Activated naive CD8-positive, alpha-beta T cell treated with anti-CD3 and anti-CD28 coated beads, Interleukin-2, amount 50 U/mL, for 24 hours (primary cell): ENCODE results near the gene LEAP2.

Experiments
- ATAC-seq: fragments of 150-1000 bp; cut with Tn5 transposase; one replicate; pipeline ENCODE4 v1.10.0; 2021
- DNase-seq: peaks from one replicate; pipeline ENCODE4 v3.0.0; 2021
- H3K27ac Mint-ChIP-seq: one replicate; pipeline ENCODE4 v1.8.0; 2021; ENCODE audit warnings: mild to moderate bottlenecking, mixed read lengths
- H3K27me3 Mint-ChIP-seq: one replicate; pipeline ENCODE4 v1.8.0; 2021; ENCODE audit warnings: mixed read lengths
- H3K36me3 Mint-ChIP-seq: one replicate; pipeline ENCODE4 v1.8.0; 2021; ENCODE audit warnings: low read depth, mixed read lengths
- H3K4me1 Mint-ChIP-seq: one replicate; pipeline ENCODE4 v1.8.0; 2021; ENCODE audit warnings: mixed read lengths
- H3K4me3 Mint-ChIP-seq: one replicate; pipeline ENCODE4 v1.8.0; 2021; ENCODE audit warnings: mild to moderate bottlenecking, moderate library complexity, mixed read lengths
- H3K9me3 Mint-ChIP-seq: one replicate; pipeline ENCODE4 v1.8.0; 2021; ENCODE audit warnings: mixed read lengths

The LEAP2 gene

DNA sequence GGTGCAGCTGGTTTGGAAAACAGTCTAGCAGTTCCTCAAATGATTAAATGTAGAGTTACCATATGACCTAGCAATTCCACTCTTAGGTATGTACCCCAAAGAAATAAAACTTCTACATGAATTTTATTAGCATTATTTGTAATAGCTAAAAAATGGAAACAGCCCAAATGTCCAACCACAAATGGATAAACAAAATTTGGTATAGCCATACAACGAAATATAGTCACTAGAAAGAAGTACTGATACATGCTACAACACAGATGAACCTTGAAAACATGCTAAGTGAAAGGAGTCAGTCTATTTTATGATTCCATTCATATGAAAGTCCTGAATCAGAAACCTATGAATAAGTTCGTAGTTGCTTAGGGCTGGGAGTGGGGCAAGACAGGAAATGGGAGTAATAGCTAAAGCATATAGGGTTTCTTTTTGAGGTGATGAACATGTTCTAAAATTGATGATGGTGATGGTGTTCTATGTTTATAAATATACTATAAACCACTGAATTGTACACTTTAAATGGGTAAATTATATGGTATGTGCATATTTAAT lies 13.5 kb upstream of the LEAP2 start:
- H3K4me1 Mint-ChIP-seq: no peaks in the 10 kb centered on the region
- H3K4me3 Mint-ChIP-seq: no peak overlapping the region
- no peaks in the 10 kb centered on the region for H3K9me3 Mint-ChIP-seq
- no peak for ATAC-seq
- H3K27me3 Mint-ChIP-seq: peaks cover 10% of the 10 kb centered on the region
- H3K36me3 Mint-ChIP-seq: no peaks in the 10 kb centered on the region
- no peak overlapping the region for H3K27ac Mint-ChIP-seq
- no peak for DNase-seq

DNA sequence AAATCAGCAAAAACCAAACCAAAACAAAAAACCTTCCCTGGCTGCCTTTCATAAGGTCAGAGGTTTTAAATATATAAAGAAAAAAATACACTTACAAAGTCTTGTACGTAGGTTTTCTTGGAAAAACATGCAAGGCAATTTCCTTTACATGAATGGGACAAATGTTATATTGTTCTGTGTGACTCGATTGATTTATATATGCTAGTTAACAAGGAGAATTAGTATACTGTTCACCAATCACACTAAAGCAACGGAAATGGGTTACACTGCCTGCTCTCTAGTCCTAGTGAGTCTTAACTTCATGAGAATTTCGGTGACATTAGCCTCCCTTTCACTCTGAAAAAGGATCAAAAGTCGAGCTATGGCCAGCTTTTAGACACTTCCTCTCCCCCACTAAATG lies 12.7 kb upstream of the LEAP2 start:
- no peak for ATAC-seq
- Mint-ChIP-seq H3K4me1 (peaks cover 5% of the 10 kb centered on the region), H3K4me3 (no peak overlapping the region)

DNA sequence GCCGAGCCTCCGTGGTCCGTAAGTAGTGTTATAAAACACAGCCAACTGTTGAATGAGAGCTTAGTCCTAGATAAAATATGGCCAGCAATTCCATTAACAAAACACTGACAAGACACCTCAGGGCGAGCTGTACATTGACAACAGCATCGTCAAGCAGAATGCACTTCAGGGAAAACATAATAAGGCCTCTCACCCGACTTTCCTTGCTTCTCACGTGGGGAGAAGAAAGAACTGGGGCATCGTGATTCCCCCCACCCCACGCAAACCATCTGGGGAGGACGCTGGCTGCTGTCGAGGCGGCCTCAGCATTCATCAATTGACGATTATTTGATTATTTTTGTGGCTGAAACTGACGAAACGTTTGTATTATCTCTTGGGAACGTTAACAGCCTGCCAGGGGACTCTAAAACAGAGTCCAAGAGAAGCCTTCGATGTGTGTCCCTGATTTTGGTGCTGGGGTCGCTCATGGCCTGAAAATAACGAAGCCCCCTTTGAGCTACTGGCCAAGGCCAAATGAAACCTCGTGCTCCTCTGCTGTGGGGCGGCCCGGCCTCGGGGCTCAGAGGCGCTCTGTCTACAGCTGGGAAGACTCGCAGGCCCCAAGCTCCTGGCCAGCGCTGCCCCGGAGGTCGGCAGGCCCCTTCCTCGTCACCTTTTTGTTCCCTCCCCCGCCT lies 7.7 kb upstream of the LEAP2 start:
- Mint-ChIP-seq H3K27me3 (no peaks in the 10 kb centered on the region), H3K9me3 (no peaks in the 10 kb centered on the region), H3K27ac (peak overlapping the region; percentile 98), H3K4me1 (peaks cover 29% of the 10 kb centered on the region), H3K36me3 (peaks cover 35% of the 10 kb centered on the region), H3K4me3 (peak overlapping the region; percentile 94)
- ATAC-seq (peak; percentile 33), DNase-seq (no peak)

More for the DNA sequence above, 12.7 kb upstream of the LEAP2 start:
- no peaks in the 10 kb centered on the region for H3K36me3 Mint-ChIP-seq
- no peaks in the 10 kb centered on the region for H3K9me3 Mint-ChIP-seq
- no peak for DNase-seq
- peaks cover 8% of the 10 kb centered on the region for H3K27me3 Mint-ChIP-seq
- no peak overlapping the region for H3K27ac Mint-ChIP-seq

DNA sequence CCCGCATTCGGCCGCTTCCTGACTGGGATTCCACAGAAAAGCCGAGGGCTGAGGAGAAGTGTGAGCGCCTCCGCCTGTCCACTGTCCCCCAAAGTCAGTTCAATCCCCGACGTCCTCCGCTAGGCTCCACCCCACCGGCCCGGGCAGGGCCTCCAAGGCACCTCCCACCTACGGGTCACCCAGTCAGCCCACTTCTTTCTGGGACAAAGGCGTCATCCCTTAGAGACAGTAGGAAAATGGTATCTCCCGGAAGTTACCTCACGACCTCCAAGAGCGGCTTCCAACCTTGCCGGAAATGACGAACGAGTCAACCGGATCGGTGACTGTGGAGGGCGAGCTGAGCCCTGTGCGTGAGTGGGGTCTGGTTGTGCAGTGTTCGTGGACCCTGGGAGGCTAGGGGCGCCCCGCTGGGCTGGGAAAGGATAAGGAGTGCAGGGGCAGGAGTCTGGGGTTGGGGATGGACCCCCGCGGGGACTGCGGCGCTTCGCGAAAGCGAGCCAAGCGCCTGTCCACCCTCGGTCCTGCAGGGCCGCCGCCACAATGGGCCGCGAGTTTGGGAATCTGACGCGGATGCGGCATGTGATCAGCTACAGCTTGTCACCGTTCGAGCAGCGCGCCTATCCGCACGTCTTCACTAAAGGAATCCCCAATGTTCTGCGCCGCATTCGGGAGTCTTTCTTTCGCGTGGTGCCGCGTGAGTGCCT lies 7.0 kb upstream of the LEAP2 start, which contains the start of the genes GDF9 and UQCRQ:
GDF9 (minus strand) TSS at position 128 of the 704 bp plus-strand sequence. CDS start 1,936 bp downstream, outside the sequence.
UQCRQ (plus strand) TSS at position 301 of the 704 bp plus-strand sequence; CDS start at position 541, 240 bp downstream.
- no peaks in the 10 kb centered on the region for H3K27me3 Mint-ChIP-seq
- DNase-seq: peak; percentile 89
- peak; percentile 99 for ATAC-seq
- peaks cover 37% of the 10 kb centered on the region for H3K36me3 Mint-ChIP-seq
- peak within 1 kb of the TSS; percentile 94 for H3K4me3 Mint-ChIP-seq
- H3K9me3 Mint-ChIP-seq: no peaks in the 10 kb centered on the region
- H3K4me1 Mint-ChIP-seq: peaks cover 29% of the 10 kb centered on the region
- H3K27ac Mint-ChIP-seq: peak within 1 kb of the TSS; percentile 98

DNA sequence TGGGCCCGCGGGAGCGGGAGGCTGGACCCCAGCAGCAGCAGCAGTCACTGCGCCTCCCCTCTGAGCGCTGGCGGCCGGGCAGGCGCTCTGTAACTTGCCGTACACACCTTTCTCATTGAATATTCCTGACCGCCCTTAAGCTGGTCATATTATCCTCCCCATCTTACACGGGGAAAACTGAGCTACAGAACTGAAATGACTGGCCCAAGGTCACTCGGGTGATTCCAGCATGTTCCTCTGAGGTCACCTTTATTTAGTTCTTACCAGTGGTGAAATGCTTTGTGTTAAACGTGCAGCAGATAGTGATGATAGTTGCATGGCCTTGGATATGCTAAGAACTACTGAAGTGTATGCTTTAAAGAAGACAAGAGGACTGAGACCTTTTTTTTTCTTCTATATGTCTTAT lies 6.4 kb upstream of the LEAP2 start:
- no peaks in the 10 kb centered on the region for H3K27me3 Mint-ChIP-seq
- H3K9me3 Mint-ChIP-seq: no peaks in the 10 kb centered on the region
- peak overlapping the region; percentile 98 for H3K27ac Mint-ChIP-seq
- ATAC-seq: no peak
- peaks cover 29% of the 10 kb centered on the region for H3K4me1 Mint-ChIP-seq
- peak overlapping the region; percentile 94 for H3K4me3 Mint-ChIP-seq
- no peak for DNase-seq
- H3K36me3 Mint-ChIP-seq: peaks cover 42% of the 10 kb centered on the region

DNA sequence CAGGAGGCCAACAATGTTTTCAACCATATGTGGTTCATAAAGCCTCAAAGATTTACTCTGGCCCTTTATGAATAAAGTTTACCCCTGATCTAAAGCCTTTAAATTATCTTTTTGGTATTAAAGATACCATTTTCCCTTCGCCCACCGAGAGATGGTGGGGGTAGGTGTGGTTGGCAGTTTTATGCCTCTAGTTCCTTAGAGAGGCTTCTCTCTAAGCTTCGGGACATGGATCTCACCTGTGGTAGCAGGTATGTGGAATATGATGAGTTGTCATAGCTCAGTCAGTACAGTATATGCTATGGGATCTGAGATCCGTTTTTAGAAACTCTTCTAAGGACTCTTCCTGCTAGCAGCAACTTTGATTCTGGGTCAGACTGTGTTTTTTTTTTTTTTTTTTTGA lies 4.7 kb upstream of the LEAP2 start:
- Mint-ChIP-seq H3K4me3 (peak overlapping the region; percentile 94), H3K9me3 (no peaks in the 10 kb centered on the region), H3K27me3 (no peaks in the 10 kb centered on the region), H3K27ac (peak overlapping the region; percentile 67), H3K36me3 (peaks cover 46% of the 10 kb centered on the region), H3K4me1 (peaks cover 29% of the 10 kb centered on the region)
- no peak for ATAC-seq
- DNase-seq: no peak

DNA sequence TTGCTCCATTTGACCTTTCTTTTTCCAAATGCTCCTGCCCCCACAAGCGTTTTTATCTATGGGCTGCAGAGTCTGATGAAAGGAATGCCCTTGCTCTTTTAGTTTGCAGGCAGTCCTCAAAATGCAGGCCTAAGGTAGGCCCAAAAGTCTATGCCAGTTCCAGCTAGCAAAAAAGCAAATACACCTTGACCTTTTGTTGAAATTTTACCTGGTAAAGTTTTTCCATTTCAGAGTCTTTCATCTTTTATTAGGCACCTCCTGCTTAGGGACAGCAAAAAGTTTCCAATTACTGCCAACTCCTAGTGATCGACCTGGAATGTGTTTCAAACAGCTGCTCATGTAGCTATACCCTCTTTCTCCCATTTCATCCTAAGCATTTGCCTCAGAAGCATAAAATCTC lies 2.7 kb upstream of the LEAP2 start:
- peaks cover 24% of the 10 kb centered on the region for H3K4me1 Mint-ChIP-seq
- DNase-seq (no peak), ATAC-seq (no peak)
- H3K9me3 Mint-ChIP-seq: no peaks in the 10 kb centered on the region
- no peak overlapping the region for H3K27ac Mint-ChIP-seq
- no peak overlapping the region for H3K4me3 Mint-ChIP-seq
- peaks cover 46% of the 10 kb centered on the region for H3K36me3 Mint-ChIP-seq
- H3K27me3 Mint-ChIP-seq: no peaks in the 10 kb centered on the region

DNA sequence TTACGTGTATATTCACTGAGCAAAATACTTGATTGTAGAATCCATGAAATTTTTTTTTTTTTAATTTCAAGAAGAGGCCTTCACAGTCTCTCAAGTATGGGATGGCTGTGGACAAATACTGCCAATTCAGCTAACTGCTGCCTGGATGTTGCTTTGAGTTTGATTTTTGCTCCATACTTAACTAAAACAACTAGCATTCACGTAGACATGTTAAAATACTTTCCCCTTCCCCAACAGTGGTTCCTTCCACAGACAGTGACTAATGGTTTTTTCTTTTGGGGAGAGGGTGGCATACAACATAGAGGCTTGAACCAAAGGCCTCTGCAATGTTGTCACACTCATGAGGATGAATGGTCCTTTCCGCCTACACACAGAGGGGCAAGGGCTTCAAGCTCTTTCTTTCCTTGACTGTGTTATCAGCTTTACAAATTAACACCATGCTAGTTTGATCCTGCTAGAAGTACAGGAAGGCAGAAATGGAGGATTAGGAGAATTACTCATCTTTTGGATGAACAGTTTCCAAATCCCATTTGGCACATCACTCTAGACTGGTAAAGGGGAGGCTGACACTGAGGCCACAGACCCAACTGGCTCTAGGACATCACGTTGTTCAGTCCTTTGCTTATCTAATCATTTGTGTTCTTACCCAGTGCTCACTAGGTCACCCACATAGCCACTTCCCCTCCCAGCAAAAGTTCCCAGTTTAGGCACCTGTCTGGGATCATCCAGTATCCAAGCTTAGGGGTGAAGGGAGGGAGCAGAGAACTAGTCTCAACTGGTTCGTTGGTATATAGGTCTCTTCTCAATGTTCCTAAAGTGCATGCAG lies 1.8 kb upstream of the LEAP2 start:
- Mint-ChIP-seq H3K27ac (no peak overlapping the region), H3K4me1 (peaks cover 19% of the 10 kb centered on the region), H3K4me3 (no peak overlapping the region)

DNA sequence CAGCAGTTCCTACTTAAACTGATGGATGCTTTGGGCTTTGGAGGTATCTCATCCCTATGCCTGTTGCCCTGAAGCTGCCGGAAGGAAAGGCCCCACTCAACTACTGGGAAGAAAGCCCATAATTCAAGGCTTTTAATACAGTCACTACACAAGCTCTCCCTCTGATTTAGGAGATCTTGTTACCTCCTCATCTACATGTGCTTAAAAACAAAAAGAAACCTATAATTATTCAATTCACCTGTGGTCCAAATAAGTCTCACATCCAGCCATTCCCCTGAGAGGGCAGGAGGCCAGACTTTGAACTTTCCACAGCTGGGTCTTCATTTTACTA lies 715 bp upstream of the LEAP2 start:
- H3K27me3 Mint-ChIP-seq: no peaks in the 10 kb centered on the region
- H3K4me1 Mint-ChIP-seq: peaks cover 11% of the 10 kb centered on the region
- no peak overlapping the region for H3K27ac Mint-ChIP-seq
- ATAC-seq (no peak), DNase-seq (no peak)
- H3K9me3 Mint-ChIP-seq: no peaks in the 10 kb centered on the region
- peaks cover 32% of the 10 kb centered on the region for H3K36me3 Mint-ChIP-seq
- no peak overlapping the region for H3K4me3 Mint-ChIP-seq

More for the DNA sequence above, 1.8 kb upstream of the LEAP2 start:
- peaks cover 43% of the 10 kb centered on the region for H3K36me3 Mint-ChIP-seq
- DNase-seq (no peak), ATAC-seq (peak; percentile 13)
- H3K9me3 Mint-ChIP-seq: no peaks in the 10 kb centered on the region
- no peaks in the 10 kb centered on the region for H3K27me3 Mint-ChIP-seq

DNA sequence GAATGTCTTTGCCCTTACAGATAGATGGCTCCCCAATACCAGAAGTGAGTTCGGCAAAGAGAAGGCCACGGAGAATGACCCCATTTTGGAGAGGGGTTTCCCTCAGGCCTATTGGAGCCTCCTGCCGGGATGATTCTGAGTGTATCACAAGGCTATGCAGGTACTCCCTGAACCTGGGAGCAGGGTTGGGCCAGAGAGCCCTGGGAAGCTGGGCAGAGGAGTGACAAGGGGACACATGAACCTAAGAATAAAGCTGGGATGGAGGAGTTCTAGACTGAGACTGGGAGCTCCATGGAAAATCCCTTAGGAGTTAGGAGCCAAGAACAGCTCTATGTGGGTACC lies 433 bp downstream of the LEAP2 start:
- Mint-ChIP-seq H3K27ac (no peak overlapping the region), H3K27me3 (no peaks in the 10 kb centered on the region), H3K9me3 (no peaks in the 10 kb centered on the region), H3K36me3 (peaks cover 28% of the 10 kb centered on the region), H3K4me1 (peaks cover under 1% of the 10 kb centered on the region), H3K4me3 (no peak overlapping the region)
- no peak for DNase-seq
- ATAC-seq: no peak

DNA sequence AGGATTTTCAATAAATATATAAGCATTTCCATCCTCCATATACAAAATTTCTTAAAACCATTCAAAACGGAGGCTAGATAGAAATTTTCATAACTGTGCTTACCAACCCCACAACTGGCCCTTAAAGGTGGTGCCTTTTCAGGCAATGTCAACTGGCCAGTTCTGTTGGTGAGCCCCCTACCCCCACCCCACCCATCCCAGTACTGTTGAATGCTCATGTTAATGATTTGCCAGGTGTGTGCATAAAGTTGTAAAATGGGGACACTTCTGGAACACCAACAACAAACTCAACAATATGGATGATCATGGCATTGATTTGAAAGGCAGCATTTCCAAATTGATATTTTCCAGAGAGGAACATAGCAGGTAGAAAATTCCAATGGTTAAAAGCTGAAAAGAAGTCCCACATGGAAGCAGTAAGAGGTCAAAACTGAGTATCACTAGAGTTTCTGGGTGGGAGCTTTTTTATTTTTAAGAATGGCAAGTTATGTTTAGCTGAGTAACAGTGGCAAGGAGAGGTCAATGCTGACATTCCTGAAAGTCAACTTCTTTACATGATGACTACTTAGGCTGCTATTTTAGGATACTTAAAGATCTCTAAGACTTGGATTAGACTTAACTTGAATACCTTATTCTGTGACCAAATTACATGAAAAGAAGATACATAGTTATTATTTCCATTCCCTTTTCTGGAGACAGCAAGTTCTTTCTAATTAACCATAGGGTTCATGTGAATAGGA lies 2.7 kb downstream of the LEAP2 start:
- Mint-ChIP-seq H3K27ac (no peak overlapping the region), H3K4me1 (no peaks in the 10 kb centered on the region), H3K9me3 (no peaks in the 10 kb centered on the region), H3K27me3 (no peaks in the 10 kb centered on the region), H3K4me3 (no peak overlapping the region), H3K36me3 (peaks cover 28% of the 10 kb centered on the region)
- ATAC-seq (no peak), DNase-seq (no peak)

DNA sequence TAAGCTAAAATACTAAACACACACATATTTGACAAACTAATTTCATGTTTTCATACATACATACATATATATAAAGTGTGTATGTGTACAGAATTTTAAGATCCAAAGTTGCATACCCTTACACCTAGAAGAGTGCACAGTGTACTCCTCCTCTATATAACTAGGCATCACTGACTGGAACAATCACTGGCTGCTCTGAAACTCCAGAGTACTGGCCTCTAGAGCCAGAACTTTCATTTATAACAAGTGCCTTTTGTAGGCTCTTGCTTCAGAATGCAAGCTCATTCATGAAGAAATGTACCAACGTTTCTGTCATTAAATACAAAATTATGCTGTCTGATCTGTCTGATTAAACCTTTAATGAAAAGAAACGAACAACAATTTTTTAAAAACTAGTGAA lies 4.0 kb downstream of the LEAP2 start:
- no peak overlapping the region for H3K27ac Mint-ChIP-seq
- DNase-seq: no peak
- ATAC-seq: no peak
- H3K4me3 Mint-ChIP-seq: no peak overlapping the region
- H3K27me3 Mint-ChIP-seq: no peaks in the 10 kb centered on the region
- H3K4me1 Mint-ChIP-seq: no peaks in the 10 kb centered on the region
- peaks cover 20% of the 10 kb centered on the region for H3K36me3 Mint-ChIP-seq
- H3K9me3 Mint-ChIP-seq: no peaks in the 10 kb centered on the region

DNA sequence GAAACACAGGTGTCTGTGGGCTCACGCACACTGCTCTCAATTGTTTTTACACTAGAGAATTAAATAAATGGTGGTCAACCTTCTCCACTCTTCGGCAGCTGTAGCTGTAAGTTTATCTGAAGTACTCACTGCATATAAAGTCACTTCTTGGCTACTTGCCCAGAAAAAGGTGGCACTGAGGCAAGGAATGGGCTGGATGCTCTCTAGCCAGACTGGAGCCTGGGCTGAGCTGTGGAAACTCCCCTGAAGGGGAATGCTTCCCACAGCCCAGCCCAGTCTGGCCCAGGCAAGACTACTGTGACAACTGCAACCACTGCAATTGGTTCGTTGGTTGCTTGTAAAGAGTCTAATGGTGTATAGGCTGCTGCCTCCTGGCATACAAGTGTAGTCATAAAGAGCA lies 4.5 kb downstream of the LEAP2 start:
- Mint-ChIP-seq H3K4me3 (no peak overlapping the region), H3K27ac (peak overlapping the region; percentile 25), H3K27me3 (no peaks in the 10 kb centered on the region), H3K36me3 (peaks cover 19% of the 10 kb centered on the region), H3K4me1 (no peaks in the 10 kb centered on the region), H3K9me3 (no peaks in the 10 kb centered on the region)
- no peak for DNase-seq
- ATAC-seq: no peak

DNA sequence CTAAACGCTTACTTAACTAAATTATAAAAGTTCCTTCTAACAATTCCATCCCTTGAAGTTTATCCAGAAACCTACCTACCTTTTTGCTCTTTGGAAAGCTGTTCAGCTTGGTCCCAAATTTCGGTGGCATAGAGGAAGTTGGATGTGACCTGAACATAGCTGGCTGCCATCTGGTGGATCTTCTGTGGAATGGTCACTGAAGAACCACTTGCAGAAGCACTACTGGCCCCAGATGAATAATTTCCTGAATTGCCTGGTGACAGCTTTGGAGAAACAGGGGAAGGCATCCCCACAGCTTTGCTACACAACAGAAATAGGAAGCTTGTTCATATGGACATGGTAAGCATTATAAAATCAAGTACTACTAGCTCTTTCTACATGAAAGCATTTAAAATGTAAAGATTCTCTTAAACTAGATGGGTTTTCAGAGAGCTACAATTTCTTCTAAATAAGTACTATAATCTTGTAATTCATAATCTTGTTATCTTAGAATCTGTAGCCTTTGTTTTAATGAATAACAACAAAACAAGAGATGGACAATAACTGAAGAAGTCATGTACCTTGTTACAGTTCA lies 9.9 kb downstream of the LEAP2 start:
- H3K27ac Mint-ChIP-seq: peak overlapping the region; percentile 53
- DNase-seq: no peak

More for the DNA sequence above, 9.9 kb downstream of the LEAP2 start:
- Mint-ChIP-seq H3K27me3 (no peaks in the 10 kb centered on the region), H3K36me3 (peaks cover 31% of the 10 kb centered on the region), H3K4me3 (no peak overlapping the region), H3K9me3 (no peaks in the 10 kb centered on the region), H3K4me1 (peaks cover 2% of the 10 kb centered on the region)
- peak; percentile 80 for ATAC-seq
